ENCODE data around the gene CABP5.
"Not testable (repeated sequence)": the region's sequence is repeated elsewhere in the genome, so short reads cannot be mapped to it uniquely, and the experiment has no call there.

The CABP5 gene

DNA sequence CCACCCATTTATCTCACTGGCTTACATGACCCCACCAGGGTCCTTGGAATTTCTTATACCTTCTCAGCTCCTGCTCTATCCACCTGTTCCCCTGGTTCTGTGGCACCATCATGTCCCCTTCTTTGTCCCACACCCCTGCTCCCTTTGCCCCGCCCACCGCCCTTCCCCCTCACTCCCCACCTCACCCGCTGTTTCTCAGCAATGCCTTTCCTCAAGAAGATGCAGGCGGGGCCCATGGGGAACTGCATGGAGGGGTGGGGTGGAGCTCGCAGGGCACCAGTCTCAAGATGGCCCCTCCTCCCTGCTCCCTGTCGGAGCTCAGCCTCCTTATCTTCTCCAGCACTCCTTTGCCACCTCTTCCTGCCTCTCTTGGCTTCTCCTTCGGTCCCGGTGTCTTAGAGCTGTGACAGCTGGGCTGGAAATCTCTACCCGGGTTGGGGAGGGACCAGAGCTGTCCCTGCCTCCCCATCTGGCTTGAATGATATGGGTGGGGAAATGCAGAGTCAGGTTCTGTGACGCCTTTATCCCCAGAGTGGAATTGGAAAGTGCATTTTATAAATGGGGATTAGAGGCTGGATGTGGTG is at the start of gene CABP5:
Gene CABP5, minus strand, starts transcription at position 405 of the 584 bp plus-strand sequence. Its CDS starts 157 bp downstream, at position 248.
- no peak for DNase-seq

DNA sequence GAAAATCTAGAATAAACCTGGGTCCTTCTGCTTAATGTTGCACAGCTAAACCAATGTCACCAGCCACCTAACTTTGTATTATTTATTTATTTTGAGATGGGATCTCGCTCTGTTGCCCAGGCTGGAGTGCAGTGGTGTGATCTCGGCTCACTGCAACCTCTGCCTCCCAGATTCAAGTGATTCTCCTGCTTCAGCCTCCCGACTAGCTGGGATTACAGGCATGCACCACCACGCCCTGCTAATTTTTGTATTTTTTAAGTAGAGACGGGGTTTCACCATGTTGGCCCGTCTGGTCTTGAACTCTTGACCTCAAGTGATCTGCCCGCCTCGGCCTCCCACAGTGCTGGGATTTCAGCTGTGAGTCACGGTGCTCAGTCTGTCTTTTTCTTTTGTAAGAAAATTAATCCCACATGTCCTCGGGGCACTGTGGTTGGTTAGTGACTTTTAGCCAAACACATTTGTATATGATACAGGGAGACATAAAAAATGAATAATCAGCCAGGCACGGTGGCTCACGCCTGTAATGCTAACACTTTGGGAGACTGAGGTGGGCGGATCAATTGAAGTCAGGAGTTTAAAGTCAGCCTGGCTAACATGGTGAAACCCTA is 47.3 kb upstream of the CABP5 start:
- not testable (repeated sequence) for DNase-seq

DNA sequence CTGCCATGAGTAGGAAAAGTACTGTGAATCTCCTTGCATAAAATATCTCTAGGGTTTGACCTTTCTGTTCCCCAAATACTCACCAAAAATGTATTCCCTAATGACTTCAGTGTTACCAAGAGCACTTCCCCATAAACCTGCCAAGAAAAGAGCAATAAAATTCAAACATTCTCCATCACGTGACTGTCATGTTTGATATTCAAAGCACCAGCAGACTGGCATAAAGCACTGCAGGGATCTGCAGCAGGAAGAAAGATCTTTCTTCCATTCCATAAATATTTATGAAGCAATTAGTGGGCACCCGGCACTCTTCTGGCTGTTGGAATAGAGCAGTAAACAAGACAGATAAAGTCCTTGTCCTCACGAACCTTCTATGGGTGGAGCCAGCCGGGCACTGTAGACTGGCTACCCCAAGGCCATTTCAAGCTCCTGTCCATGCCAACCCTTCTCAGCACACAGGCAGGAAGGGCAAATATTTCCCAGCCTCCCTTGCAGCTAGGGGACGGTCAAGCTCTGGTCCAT is 46.5 kb upstream of the CABP5 start:
- no peak for DNase-seq

DNA sequence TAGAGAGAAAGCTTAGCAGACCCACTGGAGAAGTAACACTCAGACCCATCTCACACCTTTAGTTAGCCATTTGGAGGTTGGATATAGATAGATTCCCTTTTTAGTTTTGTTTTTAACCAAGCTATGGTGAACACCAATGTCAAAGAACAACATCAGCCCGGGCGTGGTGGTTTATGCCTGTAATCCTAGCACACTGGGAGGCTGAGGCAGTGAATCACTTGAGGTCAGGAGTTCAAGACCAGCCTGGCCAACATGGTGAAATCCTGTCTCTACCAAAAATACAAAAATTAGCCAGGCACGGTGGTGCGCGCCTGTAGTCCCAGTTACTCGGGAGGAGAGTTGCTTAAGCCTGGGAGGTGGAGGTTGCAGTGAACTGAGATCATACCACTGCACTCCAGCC is 45.1 kb upstream of the CABP5 start:
- not testable (repeated sequence) for DNase-seq

DNA sequence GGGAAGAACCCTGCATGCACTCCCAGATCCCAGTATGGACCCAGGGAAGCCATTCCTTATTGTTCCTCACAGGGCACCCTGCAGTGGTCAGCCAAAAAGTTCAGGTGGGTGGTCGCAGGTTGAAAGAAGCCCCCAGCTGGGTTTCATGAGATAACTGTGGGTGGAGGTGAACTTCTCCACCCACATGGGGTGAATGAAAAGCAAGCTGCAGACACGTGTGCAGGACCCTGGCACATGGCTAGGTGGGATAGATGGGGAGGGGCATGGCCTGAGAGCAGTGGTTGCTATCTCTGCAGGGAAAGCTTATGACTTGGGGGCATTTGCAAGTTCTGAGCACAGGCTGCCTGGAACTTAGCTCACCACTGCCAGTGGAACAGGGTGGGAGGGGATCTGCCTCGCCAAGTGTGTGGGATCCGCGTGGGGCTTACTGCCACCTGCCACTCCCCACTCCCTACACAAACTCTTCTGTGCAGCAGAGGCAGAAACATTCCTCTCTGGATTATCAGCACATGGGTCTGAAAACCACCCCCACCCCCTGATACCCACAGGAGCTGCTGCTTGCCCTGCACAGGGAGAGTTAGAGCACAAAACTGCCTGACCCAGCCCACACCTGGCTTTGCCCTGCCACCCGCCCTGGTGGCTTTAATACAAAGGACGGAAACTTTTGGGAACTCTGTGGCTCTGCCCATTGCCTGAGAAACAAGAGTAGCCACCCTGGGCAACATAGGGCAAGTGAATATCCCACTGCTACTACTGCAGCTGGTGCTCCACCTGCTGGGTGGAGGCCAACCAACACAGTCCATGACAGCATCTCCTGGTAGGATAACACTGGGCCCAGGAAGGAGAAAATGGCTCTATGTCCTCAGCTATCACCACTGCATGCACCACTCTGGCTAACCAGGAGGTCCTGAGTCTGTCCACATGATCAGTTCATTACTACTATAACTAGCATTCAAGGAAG is 42.3 kb upstream of the CABP5 start:
- no peak for DNase-seq

DNA sequence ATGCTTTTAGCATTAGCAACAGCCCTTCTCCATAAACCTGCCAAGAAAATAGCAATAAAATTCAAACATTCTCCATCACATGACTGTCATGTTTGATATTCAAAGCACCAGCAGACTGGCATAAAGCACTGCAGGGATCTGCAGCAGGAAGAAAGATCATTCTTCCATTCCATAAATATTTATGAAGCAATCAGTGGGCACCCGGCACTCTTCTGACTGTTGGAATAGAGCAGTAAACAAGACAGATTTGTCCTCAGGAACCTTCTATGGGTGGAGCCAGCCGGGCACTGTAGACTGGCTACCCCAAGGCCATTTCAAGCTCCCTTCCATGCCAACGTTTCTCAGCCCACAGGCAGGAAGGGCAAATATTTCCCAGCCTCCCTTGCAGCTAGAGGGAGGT is 41.2 kb upstream of the CABP5 start:
- DNase-seq = no peak

DNA sequence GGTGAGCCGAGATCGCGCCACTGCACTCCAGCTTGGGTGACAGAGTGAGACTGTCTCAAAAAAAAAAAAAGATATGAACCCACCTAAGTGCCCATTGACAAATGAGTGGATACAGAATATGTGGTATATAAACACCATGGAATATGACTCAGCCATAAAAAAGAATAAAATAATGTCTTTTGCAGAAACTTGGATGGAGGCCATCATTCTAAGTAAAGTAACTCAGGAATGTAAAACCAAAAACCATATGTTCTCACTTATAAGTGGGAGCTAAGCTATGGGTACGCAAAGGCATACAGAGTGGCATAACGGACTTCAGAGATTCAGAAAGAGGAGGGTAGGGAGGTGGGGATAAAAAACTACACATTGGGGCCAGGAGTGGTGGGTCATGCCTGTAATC is 37.2 kb upstream of the CABP5 start:
- no peak for DNase-seq

DNA sequence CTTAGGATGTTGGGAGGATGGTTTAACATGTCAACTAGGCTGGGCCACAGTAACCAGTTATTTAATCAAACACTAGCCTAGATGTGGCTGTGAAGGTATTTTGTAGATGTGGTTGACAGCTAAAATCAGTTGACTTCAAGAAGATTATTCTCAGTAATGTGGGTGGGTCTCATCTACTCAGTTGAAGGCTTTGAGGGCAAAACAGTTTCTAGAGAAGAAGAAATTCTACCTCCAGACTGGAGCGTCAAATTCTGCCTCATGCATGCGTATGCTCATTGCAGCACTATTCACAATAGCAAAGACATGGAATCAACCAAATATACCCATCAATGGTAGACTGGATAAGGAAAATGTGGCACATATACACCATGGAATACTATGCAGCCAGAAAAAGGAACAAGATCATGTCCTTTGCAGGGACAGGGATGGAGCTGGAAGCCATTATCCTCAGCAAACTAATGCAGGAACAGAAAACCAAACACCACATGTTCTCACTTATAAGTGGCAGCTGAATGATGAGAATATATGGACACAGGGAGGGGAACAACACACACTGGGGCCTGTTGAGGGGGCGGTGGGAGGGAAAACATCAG is 26.4 kb upstream of the CABP5 start:
- DNase-seq = not testable (repeated sequence)

DNA sequence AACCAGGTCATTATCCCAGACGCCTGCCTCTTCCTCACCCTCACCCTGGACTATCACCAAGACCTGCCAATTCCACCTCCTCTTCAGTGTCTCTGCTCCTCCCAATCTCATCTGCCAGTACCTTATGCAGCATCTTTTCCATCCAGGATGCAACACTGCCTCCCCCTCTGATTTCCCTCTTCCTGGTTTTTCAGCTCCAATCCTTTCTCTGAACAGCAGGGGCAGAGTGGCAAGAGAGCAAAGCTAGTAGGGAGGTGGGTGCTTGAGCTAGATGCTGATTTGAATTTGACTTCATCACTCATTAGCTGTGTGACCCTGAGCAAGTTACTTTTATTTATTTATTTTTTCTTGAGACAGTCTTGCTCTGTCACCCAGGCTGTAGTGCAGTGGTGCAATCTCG is 25.6 kb upstream of the CABP5 start:
- DNase-seq = no peak

DNA sequence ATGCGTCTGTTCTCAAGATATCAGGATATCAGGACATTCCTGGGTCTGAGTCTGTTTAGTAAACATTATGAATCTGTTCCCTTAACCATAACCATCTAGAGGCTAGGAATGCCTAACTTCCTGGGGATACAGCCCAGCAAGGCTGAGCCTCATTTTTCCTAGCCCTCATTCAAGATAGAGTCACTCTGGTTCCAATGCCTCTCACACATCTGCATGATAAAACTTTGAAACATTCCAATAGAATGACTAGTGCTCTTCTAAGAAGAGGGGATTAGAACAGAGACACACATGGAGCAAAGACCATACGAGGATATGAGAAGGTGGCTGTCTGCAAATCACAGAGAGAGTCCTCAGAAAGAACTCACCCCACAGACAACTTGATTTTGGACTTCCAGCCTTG is 20.6 kb upstream of the CABP5 start:
- no peak for DNase-seq

DNA sequence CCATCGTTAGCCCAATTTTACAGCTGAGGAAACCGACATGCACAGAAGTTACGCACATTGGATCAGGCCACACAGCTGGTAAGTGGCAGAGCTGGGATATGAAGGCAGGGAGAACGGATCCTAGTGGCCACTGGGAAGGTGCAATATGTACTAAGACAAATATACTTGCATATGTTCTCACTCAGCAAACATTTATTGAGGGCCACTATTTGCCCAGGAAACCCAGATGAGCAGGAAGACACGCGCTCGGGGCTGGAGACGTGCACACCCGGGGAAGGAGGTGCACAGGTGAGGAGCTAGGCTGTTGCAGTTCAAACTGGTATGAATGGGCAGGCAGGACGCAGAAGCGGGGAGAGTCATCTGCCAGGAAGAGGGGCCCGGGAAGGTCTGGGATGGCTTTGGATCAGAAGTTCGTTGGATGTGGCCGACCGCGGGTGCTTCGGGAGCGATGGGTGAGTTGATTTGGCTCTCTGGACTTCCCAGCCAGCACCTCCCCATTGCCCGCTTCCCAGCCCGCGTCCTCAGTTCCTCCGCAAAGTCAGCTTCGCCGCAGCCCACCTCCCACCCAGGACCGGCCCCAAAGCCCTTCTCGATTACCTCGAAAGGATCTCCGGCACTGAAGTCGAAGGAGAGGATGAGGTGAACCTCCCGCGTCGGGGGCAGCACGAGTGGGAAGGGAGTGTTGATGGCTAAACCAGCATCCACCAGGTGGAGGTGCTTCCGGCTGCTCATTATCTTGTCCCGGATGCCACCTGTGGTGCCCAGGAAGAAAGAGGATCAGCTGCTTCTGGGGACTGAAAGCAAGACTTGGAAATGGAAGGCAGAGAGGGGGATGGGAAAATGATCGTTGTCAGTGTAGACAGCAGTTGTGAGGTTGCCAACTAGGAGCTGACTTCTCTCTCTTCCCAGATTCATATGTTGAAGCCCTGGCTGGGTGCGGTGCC is 17.8 kb upstream of the CABP5 start:
- no peak for DNase-seq

DNA sequence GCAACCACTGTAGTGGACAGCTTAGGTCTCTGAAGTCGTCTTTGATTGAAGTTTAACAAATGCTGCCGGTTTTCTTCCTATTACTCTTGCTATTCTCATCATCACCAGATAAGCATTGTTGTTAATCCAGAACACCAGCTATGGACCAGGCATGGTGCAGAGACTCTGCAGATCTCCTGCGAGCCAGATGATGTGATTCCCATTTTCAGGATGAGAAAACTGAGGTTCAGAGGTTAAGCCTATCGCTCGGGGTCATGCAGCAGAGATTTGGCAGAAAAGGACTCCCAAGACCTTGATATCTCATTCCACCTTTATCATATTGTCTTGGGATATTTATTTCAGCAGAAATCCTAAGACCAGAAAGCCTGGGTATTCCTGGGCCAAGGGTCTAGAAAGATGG is 16.5 kb upstream of the CABP5 start:
- DNase-seq = no peak

DNA sequence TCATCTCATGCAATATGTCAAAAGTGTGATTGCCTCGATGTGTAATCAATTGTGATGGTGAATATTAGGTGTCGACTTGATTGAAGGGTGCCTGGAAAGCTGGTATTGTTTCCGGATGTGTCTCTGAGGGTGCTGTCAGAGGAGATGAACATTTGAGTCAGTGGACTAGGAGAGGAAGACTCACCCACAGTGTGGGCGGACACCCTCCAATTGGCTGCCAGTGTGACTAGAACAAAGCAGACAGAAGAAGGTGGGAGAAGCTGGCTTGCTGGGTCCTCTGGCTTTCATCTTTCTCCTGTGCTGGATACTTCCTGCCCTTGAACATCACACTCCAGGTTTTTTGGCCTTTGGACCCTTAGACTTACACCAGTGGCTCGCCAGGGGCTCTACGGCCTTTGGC is 15.5 kb upstream of the CABP5 start:
- DNase-seq = no peak

DNA sequence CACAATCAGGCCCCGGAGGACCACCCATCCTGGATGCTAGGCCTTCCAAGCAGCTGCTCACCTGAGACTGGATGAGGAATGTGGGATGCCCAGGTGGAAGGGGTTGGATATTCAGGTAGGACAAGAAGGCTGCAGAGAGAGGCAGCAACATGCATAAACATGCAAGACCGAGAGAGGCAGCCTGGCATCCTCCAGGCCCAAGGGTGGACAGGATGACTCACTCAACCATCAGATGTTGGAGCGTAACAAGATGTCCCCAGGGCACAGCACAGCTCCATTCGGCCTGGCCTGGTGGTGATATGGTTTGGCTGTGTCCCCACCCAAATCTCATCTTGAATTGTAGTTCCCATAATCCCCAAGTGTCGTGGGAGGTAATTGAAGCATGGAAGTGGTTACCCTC is 10.0 kb upstream of the CABP5 start:
- DNase-seq = no peak

DNA sequence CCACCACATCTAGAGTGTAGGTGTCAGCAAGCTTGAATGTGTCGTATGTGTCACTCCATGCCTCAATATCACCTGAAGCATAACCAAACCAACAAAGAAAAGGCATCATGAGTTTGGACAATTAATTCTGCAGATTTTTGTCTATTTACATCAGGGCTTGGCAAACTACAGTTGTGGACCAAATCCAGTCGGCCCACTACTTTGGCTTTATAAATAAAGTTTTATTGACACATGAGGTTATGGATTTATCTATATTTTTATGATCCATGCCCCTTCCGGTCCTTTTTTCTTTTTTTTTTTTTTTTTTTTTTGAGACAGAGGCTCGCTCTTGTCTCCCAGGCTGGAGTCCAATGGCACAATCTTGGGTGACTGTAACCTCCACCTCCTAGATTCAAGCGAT is 9.2 kb upstream of the CABP5 start:
- no peak for DNase-seq

DNA sequence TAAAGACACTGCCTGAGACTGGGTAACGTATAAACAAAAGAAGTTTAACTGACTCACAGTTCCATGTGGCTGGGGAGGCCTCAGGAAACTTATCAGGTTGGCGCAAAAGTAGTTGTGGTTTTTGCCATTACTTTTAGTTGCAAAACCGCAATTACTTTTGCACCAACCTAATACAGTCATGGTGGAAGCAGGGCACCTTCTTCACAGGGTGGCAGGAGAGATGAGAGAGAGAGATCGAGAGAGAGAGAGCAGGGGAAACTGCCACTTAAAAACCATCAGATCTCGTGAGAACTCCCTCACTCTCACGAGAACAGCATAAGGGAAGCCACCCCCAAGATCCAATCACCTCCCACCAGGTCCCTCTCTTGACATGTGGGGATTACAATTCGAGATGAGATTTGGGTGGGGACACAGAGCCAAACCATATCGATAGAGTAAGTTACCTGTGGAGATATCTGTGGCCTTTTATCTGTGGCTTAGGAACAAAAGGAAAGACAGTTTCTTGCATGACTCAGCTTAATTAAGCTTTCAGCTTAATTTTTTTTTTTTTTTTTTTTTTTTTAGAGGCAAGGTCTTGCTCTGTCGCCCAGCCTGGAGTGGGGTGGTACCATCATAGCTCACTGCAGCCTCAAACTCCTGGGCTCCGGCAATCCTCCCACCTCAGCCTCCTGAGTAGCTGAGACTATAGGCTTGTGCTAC is 7.6 kb upstream of the CABP5 start:
- no peak for DNase-seq

DNA sequence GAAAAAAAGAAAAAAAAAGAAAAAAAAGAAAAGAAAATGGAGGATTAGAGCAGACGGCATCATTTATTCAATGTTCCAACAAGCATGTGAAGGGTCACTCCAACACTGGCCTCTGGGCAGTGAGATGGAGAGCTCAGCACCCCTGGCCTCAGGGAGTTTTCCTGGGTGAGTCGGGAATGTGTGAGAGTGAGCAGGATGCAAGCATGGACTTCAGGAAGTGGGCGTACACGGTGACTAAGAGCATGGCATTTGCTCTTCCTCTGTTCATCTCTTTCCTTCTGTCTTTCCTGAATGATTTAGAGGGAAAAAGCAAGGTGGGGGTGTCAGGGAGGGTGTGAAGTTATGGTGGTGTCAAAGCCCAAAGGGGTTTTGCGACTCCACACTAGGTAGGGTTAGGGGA is 682 bp upstream of the CABP5 start:
- no peak for DNase-seq

DNA sequence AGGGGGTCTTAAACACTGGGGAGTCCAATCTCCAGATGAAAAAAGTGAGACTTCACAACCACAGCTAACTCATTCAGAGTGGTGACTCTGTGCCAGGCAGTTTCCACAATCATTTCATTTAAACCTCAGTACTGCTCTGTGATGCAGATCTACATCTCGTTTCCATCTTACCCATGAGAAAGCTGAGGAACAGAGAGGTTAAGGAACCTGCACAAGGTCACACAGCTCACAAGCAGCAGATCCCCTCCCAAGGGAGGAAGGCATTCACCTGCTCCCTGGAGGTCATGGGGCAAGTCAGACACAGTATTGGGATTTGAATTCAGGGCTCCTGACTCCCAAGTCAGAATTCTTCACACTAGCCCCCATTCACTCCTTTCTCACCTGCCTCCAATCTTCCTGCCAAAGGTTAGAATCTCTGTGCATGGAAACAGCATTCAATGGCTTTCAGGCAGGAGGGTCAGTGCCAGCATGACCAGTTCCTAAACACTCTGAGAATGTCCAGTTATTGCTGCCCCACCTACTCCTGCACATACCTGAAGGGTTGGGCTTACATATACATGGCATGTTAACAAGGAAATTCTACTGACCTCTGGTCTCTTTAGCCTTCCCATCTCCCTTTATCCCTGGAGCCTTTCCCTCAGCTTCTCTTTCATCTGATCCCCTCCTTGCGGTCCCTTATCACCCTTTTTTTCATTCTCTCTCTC is 1.9 kb downstream of the CABP5 start:
- DNase-seq = no peak

DNA sequence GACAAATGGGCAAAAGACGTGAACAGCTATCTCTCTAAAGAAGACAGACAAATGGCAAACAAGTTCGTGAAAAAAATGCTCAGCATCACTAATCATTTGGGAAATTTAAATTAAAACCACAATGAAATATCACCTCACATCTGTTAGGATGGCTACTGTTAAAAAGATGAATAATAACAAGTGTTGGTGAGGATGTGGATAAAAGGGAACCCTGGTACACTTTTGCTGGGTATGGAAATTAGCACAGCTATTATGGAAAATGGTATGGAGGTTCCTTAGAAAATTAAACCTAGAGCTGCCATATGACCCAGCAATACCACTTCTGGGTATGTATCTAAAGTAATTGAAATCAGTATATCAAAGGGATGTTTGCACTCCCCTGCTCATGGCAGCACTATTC is 7.1 kb downstream of the CABP5 start:
- no peak for DNase-seq

DNA sequence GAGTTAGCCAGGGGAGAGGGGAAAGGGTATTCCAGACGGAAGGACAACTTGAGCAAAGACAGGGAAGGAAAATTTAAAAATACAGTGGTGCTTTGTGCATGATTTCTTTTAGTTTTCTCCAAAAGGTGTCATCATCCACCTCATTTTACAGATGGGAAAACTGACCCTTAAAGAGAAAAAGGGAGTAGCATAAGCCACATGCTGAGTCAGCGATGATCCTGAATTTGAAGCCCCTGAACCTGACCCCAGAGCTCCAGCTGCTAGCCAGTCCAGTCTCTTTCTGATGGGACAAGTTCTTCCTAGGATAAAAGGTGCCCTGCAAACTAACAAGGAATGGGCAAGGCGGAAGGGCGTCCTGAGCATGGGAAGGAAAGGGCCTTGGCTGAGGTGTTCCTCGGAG is 10.3 kb downstream of the CABP5 start:
- DNase-seq = no peak

DNA sequence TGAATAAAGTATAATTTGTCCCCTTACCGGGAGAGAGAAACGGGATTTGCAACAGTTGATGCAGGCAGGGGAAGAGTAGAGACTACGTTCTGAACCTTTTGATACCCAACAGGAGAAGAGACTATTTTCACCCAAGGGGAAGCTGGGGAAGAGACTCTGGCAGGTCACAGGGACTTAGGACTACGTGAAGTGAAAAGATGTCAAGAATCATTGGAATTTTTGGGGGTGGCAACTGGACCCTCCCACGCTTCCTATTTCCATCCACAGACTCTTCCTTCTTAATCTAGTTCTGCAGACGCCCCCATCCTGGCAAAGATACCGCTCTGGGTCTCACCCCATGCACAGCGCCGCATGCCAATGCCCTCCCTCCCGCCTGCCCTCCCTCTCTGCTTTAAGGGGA is 13.8 kb downstream of the CABP5 start:
- DNase-seq = no peak

Data from islet precursor cell (in vitro differentiated cells).